BLaER1 treated with 17β-estradiol and CSF1 and Interleukin-3, amounts not matched to agents 10 nM and 100 nM (cell line): ENCODE measurements around the gene CCDC7.
A peak's percentile ranks its signal among the peaks of the same experiment; 100 is the strongest.
"Not testable (repeated sequence)": the region's sequence is repeated elsewhere in the genome, so short reads cannot be mapped to it uniquely, and the experiment has no call there.

ENCODE experiments used
- H3K27ac ChIP-seq, 11 experiments: shearing (Covaris generic); formaldehyde crosslinking; 2 replicates each; pipeline ENCODE4 v1.8.1; 2022
- H3K27me3 ChIP-seq, 11 experiments: shearing (Covaris generic); formaldehyde crosslinking; 2 replicates each; pipeline ENCODE4 v1.8.1; 2022
- H3K36me3 ChIP-seq, 11 experiments: shearing (Covaris generic); formaldehyde crosslinking; 2 replicates each; pipeline ENCODE4 v1.8.1; 2022
- H3K4me1 ChIP-seq, 10 experiments: shearing (Covaris generic); formaldehyde crosslinking; 2 replicates each; pipeline ENCODE4 v1.8.1; 2022
- H3K4me2 ChIP-seq, 11 experiments: shearing (Covaris generic); formaldehyde crosslinking; 2 replicates each; pipeline ENCODE4 v1.8.1; 2022
- H3K4me3 ChIP-seq, 10 experiments: shearing (Covaris generic); formaldehyde crosslinking; 2 replicates each; pipeline ENCODE4 v1.8.1; 2022
- H3K9ac ChIP-seq, 11 experiments: shearing (Covaris generic); formaldehyde crosslinking; 2 replicates each; pipeline ENCODE4 v1.8.1; 2022
- H3K9me3 ChIP-seq, 11 experiments: shearing (Covaris generic); formaldehyde crosslinking; replicated peaks in 1 of 11; 2 replicates each; pipeline ENCODE4 v1.8.1; 2022
- H4K20me1 ChIP-seq, 11 experiments: shearing (Covaris generic); formaldehyde crosslinking; 2 replicates each; pipeline ENCODE4 v1.8.1; 2022
- Cebpa-rat ChIP-seq, 11 experiments: shearing (Covaris generic); IDR thresholded peaks; 2 replicates each; pipeline ENCODE4 v1.8.1; 2022

The CCDC7 gene

DNA sequence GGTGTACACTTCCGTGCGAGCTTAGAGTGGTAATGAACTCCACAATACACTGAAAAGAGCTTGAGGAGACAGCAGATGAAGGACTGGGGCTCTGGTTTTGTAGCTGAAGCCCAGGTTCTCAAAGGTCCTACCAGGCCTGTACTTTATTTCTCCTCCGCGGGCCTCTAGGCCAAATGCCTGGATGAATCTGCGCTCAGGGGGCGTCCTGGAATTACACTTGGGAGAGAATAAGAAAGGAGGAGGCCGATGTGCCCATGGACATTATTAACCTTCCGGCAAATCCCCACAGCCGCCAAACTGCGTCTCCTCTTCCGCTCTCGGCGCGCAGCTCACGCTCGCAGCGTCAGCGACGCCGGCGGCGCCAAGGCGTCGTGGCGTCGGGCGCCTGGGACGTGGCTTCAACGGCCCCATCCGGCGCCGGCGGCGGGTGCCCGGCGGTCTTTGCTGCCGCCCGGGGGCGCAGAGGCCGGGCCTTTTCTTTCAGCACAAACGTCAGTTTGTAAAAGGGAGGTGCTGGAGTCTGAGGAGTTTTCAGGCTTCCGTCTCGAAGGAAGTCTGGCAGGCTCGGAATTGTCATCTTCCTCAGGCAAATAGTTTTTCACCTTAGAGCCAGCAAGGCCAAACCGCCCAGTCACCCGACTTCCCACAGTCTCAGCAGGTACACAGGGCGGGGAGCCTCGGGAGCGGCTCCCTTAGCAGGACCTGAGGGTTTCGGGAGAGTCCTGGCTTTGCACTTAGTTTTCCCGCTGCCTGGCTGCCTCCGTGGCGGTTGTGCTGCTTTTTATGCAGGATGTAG lies at the start of gene CCDC7:
CCDC7 (plus strand) TSS at position 401 of the 796 bp plus-strand sequence. CDS start 5,503 bp downstream, outside the sequence.
- H3K9ac ChIP-seq: peak within 1 kb of the TSS; percentile 84 to 96 (median 90)
- H3K4me1 ChIP-seq: peaks cover 11 to 23% (median 19%) of the 10 kb centered on the region in 10 experiments; a peak in 19 of 20 replicates
- H3K4me2 ChIP-seq: peak within 1 kb of the TSS; percentile 67 to 95 (median 84)
- H3K27me3 ChIP-seq: no peaks in the 10 kb centered on the region
- TF ChIP-seq Cebpa-rat (IDR thresholded peaks at IDR 0.05): no peak
- peak within 1 kb of the TSS; percentile 90 to 96 (median 93) for H3K27ac ChIP-seq
- H4K20me1 ChIP-seq: no peaks in the 10 kb centered on the region
- H3K36me3 ChIP-seq: no peaks in the 10 kb centered on the region
- peaks cover 0 to 6% (median 0%) of the 10 kb centered on the region in 11 experiments; a peak in 1 of 22 replicates for H3K9me3 ChIP-seq
- peak within 1 kb of the TSS; percentile 68 to 88 (median 80) for H3K4me3 ChIP-seq

- H3K27ac ChIP-seq, H3K27me3 ChIP-seq, H3K4me1 ChIP-seq, H3K4me3 ChIP-seq, H3K9ac ChIP-seq, H3K36me3 ChIP-seq, H3K9me3 ChIP-seq, H3K4me2 ChIP-seq, H4K20me1 ChIP-seq: not testable (repeated sequence)
Observed at GRCh38 chr10:32397163-32397562, 48.8 kb upstream of the CCDC7 start.

GRCh38 chr10:32399720-32400119 lies 46.2 kb upstream of the CCDC7 start:
- H3K36me3 ChIP-seq, H3K27ac ChIP-seq, H3K4me1 ChIP-seq: not testable (repeated sequence)

GRCh38 chr10:32400961-32401360 lies 45.0 kb upstream of the CCDC7 start:
- Histone ChIP-seq H3K27ac (no peak overlapping the region), H3K4me2 (no peak overlapping the region)

More at GRCh38 chr10:32399720-32400119, 46.2 kb upstream of the CCDC7 start:
- not testable (repeated sequence) for H3K27me3 ChIP-seq, H3K9ac ChIP-seq, H3K4me2 ChIP-seq, H4K20me1 ChIP-seq, H3K4me3 ChIP-seq, H3K9me3 ChIP-seq

DNA sequence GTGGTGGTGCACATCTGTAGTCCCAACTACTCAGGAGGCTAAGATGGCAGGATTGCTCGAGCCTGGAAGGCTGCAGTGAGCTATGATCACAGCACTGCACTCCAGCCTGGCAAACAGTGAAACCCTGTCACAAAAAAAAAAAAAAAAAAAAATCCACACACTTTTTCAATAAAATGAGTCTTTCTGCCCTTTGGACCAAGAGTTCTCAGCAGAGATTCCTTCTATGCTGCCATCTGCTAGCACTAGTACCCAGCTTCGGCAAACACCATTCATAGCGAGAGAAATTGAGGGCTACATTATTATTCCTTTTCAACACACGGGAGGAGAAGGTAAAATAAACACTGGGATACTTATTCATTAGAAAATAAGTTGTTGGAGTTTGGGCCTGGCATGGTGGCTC lies 43.4 kb upstream of the CCDC7 start:
- no peaks in the 10 kb centered on the region for H3K36me3 ChIP-seq
- no peaks in the 10 kb centered on the region for H4K20me1 ChIP-seq
- no peak for TF ChIP-seq Cebpa-rat (IDR thresholded peaks at IDR 0.05)
- H3K9me3 ChIP-seq: peaks cover 0 to 6% (median 0%) of the 10 kb centered on the region in 11 experiments; a peak in 3 of 22 replicates
- no peaks in the 10 kb centered on the region for H3K4me1 ChIP-seq
- no peak overlapping the region for H3K9ac ChIP-seq
- no peak overlapping the region for H3K27ac ChIP-seq
- no peaks in the 10 kb centered on the region for H3K27me3 ChIP-seq
- H3K4me3 ChIP-seq: no peak overlapping the region
- H3K4me2 ChIP-seq: no peak overlapping the region

More at GRCh38 chr10:32400961-32401360, 45.0 kb upstream of the CCDC7 start:
- Histone ChIP-seq H3K9me3 (peaks cover 0 to 4% (median 0%) of the 10 kb centered on the region in 11 experiments; a peak in 3 of 22 replicates), H3K36me3 (no peaks in the 10 kb centered on the region), H3K4me1 (no peaks in the 10 kb centered on the region), H4K20me1 (no peaks in the 10 kb centered on the region), H3K9ac (no peak overlapping the region), H3K27me3 (no peaks in the 10 kb centered on the region), H3K4me3 (no peak overlapping the region)
- no peak for TF ChIP-seq Cebpa-rat (IDR thresholded peaks at IDR 0.05)

DNA sequence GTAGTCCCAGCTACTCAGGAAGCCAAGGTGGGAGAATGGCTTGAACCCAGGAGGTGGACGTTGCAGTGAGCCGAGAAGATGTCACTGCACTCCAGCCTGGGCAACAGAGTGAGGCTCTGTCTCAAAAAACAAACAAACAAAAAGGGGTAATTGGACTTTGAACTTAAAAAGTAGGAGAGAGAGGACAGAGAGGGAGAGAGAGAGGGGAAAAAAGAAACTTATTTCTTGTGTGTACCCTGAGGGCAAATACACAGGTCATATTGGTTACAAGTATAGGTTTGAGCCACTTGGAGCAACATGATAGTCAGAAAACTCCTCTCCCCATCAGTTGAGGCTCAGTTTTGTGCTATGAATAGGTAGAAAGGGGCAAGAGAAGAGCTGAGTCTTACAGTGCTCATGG lies 42.8 kb upstream of the CCDC7 start:
- peaks cover 0 to 6% (median 0%) of the 10 kb centered on the region in 11 experiments; a peak in 3 of 22 replicates for H3K9me3 ChIP-seq
- H3K4me3 ChIP-seq: no peak overlapping the region
- H3K36me3 ChIP-seq: no peaks in the 10 kb centered on the region
- H3K9ac ChIP-seq: no peak overlapping the region
- H4K20me1 ChIP-seq: no peaks in the 10 kb centered on the region
- TF ChIP-seq Cebpa-rat (IDR thresholded peaks at IDR 0.05): no peak
- no peak overlapping the region for H3K4me2 ChIP-seq
- no peak overlapping the region for H3K27ac ChIP-seq
- H3K27me3 ChIP-seq: no peaks in the 10 kb centered on the region
- no peaks in the 10 kb centered on the region for H3K4me1 ChIP-seq

DNA sequence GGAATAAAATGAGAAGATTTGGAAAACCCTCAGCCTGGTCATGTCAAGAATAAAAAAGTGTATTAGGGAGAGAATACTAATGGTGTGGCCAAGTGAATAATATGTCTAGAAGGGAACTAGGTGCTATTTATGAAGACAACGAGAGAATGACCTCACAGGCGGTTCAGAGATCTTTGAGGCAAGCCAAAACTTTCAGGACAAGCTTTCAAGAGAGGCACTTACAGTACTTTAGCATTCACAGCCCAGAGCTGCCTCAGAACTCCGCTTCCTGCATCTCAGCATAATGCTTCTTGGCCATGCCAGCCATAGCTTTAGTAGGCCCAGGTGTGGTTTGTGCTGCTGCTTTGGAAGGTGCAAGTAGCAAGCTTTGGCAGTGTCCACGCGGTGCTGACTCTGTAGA lies 37.2 kb upstream of the CCDC7 start:
- Histone ChIP-seq H3K4me1 (no peaks in the 10 kb centered on the region), H3K4me2 (no peak overlapping the region), H3K9ac (no peak overlapping the region), H3K36me3 (no peaks in the 10 kb centered on the region), H3K9me3 (peaks cover 0 to 6% (median 0%) of the 10 kb centered on the region in 11 experiments; a peak in 3 of 22 replicates), H3K27ac (no peak overlapping the region), H3K27me3 (no peaks in the 10 kb centered on the region), H4K20me1 (no peaks in the 10 kb centered on the region), H3K4me3 (no peak overlapping the region)
- TF ChIP-seq Cebpa-rat (IDR thresholded peaks at IDR 0.05): no peak

DNA sequence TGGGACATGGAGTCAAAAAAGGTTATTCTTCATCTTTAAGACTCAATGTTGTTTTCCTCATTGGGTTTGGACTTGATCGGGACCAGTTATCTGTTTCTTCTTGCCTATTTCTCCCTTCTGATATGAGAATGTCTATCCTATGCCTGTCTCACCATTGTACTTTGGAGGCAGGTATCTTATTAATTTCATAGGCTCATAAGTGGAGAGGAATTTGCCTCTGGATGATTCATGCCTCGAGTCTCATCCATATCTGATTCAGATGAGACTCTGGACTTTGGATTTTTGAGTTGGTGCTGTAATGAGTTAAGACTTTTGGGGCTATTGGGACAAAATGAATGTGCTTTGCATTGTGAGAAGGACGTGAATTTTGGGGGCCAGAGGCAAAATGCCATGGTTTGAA lies 36.2 kb upstream of the CCDC7 start:
- TF ChIP-seq Cebpa-rat (IDR thresholded peaks at IDR 0.05): no peak
- Histone ChIP-seq H3K36me3 (no peaks in the 10 kb centered on the region), H3K27me3 (no peaks in the 10 kb centered on the region), H3K9ac (no peak overlapping the region), H3K4me3 (no peak overlapping the region), H3K27ac (no peak overlapping the region), H3K4me2 (no peak overlapping the region), H3K4me1 (no peaks in the 10 kb centered on the region), H4K20me1 (no peaks in the 10 kb centered on the region), H3K9me3 (peaks cover 0 to 6% (median 0%) of the 10 kb centered on the region in 11 experiments; a peak in 3 of 22 replicates)

- H3K9ac ChIP-seq: no peak overlapping the region
- H3K4me1 ChIP-seq: no peaks in the 10 kb centered on the region
- no peak overlapping the region for H3K4me3 ChIP-seq
- no peak overlapping the region for H3K27ac ChIP-seq
- no peaks in the 10 kb centered on the region for H3K36me3 ChIP-seq
- no peak overlapping the region for H3K4me2 ChIP-seq
- H4K20me1 ChIP-seq: no peaks in the 10 kb centered on the region
- TF ChIP-seq Cebpa-rat (IDR thresholded peaks at IDR 0.05): no peak
- H3K9me3 ChIP-seq: peaks cover 0 to 6% (median 0%) of the 10 kb centered on the region in 11 experiments; a peak in 3 of 22 replicates
- no peaks in the 10 kb centered on the region for H3K27me3 ChIP-seq
Observed at GRCh38 chr10:32410569-32410968, 35.4 kb upstream of the CCDC7 start.
